ENCODE results near the gene ARL6IP5.

DNA sequence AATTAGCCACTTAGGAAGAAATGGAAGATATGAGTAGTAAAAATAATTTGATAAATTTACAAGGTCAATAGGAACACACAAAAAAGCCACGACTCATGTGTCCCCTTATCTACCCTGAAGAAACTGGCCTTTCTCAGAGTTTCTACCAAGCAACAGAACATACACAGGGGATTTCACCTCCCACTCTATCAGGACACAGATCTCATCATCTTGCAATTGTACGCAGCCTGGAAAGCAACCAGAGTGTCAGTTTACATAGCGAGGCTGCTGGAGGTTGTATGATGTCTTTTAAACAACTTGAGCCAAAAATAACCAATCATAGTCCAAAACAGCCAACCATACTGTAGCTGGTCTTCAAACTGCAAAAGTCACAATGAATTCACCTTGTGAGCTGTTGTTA lies 57.4 kb downstream of the ARL6IP5 start:
- TF ChIP-seq CTCF (IDR thresholded peaks at IDR 0.05; ENCODE audit: extremely low read depth in 1 of 2, insufficient read depth in 1 of 2, low read depth in 1 of 2, low read length in 2 of 2), result no peak
- TF ChIP-seq GATA2 (IDR thresholded peaks at IDR 0.05; ENCODE audit: insufficient read depth, insufficient read length, low read depth, low read length), result no peak
- no peak for TF ChIP-seq POLR2AphosphoS5 (IDR thresholded peaks at IDR 0.05; ENCODE audit: insufficient read depth, low read depth, low read length)
- no peak for TF ChIP-seq POLR2A (IDR thresholded peaks at IDR 0.05; ENCODE audit: low read depth, low read length)
- TF ChIP-seq EZH2 (IDR thresholded peaks at IDR 0.05; ENCODE audit: borderline replicate concordance, low read depth, low read length, severe bottlenecking), result no peak
- no peak for TF ChIP-seq MAX (IDR thresholded peaks at IDR 0.05; ENCODE audit: insufficient read depth, insufficient read length)
- TF ChIP-seq FOS (IDR thresholded peaks at IDR 0.05; ENCODE audit: borderline replicate concordance, insufficient read depth, low read length), result no peak
- TF ChIP-seq JUN (IDR thresholded peaks at IDR 0.05; ENCODE audit: borderline replicate concordance, insufficient read depth, insufficient read length, low read depth), result no peak
- no peak for TF ChIP-seq MYC (IDR thresholded peaks at IDR 0.05; ENCODE audit: low read depth, low read length)
